GM19240 (cell line): Measurements from ENCODE around the gene RAD23B.
"Not testable (repeated sequence)": the region's sequence is repeated elsewhere in the genome, so short reads cannot be mapped to it uniquely, and the experiment has no call there.

Experiments
- DNase-seq: peaks from one replicate; pipeline ENCODE4 v3.0.0; 2011; ENCODE audit warnings: low spot score; ENCODE audit not compliant: insufficient read length

The RAD23B gene

GRCh38 chr9:107282759-107283622 is at the start of gene RAD23B:
Gene RAD23B, plus strand, starts transcription at chr9:107283279. Its CDS starts 351 bp downstream, at chr9:107283630.
- DNase-seq: peak; percentile 64

GRCh38 chr9:107235765-107236442 is 47.2 kb upstream of the RAD23B start:
- no peak for DNase-seq

- DNase-seq: no peak
Observed at GRCh38 chr9:107237873-107238272, 45.2 kb upstream of the RAD23B start.

- no peak for DNase-seq
Observed at GRCh38 chr9:107239474-107239873, 43.6 kb upstream of the RAD23B start.

GRCh38 chr9:107240260-107240659 is 42.8 kb upstream of the RAD23B start:
- no peak for DNase-seq

GRCh38 chr9:107242073-107243030 is 40.7 kb upstream of the RAD23B start:
- no peak for DNase-seq

- DNase-seq: no peak
Observed at GRCh38 chr9:107243742-107244141, 39.3 kb upstream of the RAD23B start.

GRCh38 chr9:107246259-107247254 is 36.5 kb upstream of the RAD23B start:
- DNase-seq: no peak

- no peak for DNase-seq
Observed at GRCh38 chr9:107248714-107249113, 34.4 kb upstream of the RAD23B start.

GRCh38 chr9:107249131-107249533 is 33.9 kb upstream of the RAD23B start:
- no peak for DNase-seq

GRCh38 chr9:107249665-107250285 is 33.3 kb upstream of the RAD23B start:
- DNase-seq: no peak

- DNase-seq: no peak
Observed at GRCh38 chr9:107251756-107252322, 31.2 kb upstream of the RAD23B start.

- no peak for DNase-seq
Observed at GRCh38 chr9:107258919-107259318, 24.2 kb upstream of the RAD23B start.

- not testable (repeated sequence) for DNase-seq
Observed at GRCh38 chr9:107259751-107260313, 23.2 kb upstream of the RAD23B start.

GRCh38 chr9:107260437-107261081 is 22.5 kb upstream of the RAD23B start:
- DNase-seq: peak; percentile 21

- no peak for DNase-seq
Observed at GRCh38 chr9:107261106-107261505, 22.0 kb upstream of the RAD23B start.

GRCh38 chr9:107263289-107263688 is 19.8 kb upstream of the RAD23B start:
- DNase-seq: no peak

GRCh38 chr9:107266624-107267368 is 16.3 kb upstream of the RAD23B start:
- no peak for DNase-seq
